Naive thymus-derived CD4-positive, alpha-beta T cell (primary cell): Measurements from ENCODE around the gene RPTOR. TPM values are rescaled to one million over a fixed set of nuclear protein-coding genes. Genes with fewer than 3 reads are reported as not detected.

ENCODE experiments used
- ATAC-seq: fragments of 150-1000 bp; cut with Tn5 transposase; 2 replicates; pipeline ENCODE4 v1.10.0; 2021; ENCODE audit warnings: mild to moderate bottlenecking, moderate library complexity
- CTCF ChIA-PET: fragments of 350-600 bp; sonication (Branson Sonifier 250); formaldehyde crosslinking; loops from one replicate; lab custom pipeline; 2021; ENCODE audit warnings: antibody characterized with exemption; lab: Charles Lee
- POLR2A ChIA-PET: fragments of 350-600 bp; sonication (Branson Sonifier 250); formaldehyde crosslinking; loops from one replicate; lab custom pipeline; 2021; ENCODE audit warnings: antibody characterized with exemption, inconsistent platforms; lab: Charles Lee
- DNase-seq, 9 donors: peaks; one replicate each; pipeline versions ENCODE4 v3.0.0 to v3.0.0-alpha.2; 2020 to 2022; ENCODE audit warnings: mixed read lengths in 1 of 9
- H3K27ac ChIP-seq: one replicate; pipeline ENCODE4 v1.7.0; 2013; ENCODE audit warnings: mild to moderate bottlenecking, low read depth, low read length, moderate library complexity
- H3K27me3 ChIP-seq, 2 donors: one replicate each; pipeline ENCODE4 v1.7.0; 2013; ENCODE audit warnings: low read length in 2 of 2, mild to moderate bottlenecking in 2 of 2, moderate library complexity in 2 of 2; ENCODE audit not compliant: control insufficient read depth in 2 of 2, insufficient read depth in 2 of 2
- H3K36me3 ChIP-seq, 3 experiments: 1 replicate in 2 of 3; 2 replicates in 1 of 3; pipeline ENCODE4 v1.7.0; 2013; ENCODE audit warnings: low read length in 3 of 3, mild to moderate bottlenecking in 3 of 3, moderate library complexity in 1 of 3; ENCODE audit not compliant: insufficient read depth in 3 of 3, control insufficient read depth in 2 of 3
- H3K4me1 ChIP-seq, 2 donors: one replicate each; pipeline ENCODE4 v1.7.0; 2013; ENCODE audit warnings: low read length in 2 of 2, mild to moderate bottlenecking in 2 of 2, moderate library complexity in 1 of 2; ENCODE audit not compliant: control insufficient read depth in 2 of 2, insufficient read depth in 2 of 2
- H3K4me3 ChIP-seq: 2 replicates; pipeline ENCODE4 v1.7.0; 2013; ENCODE audit warnings: mild to moderate bottlenecking, low read length
- H3K9me3 ChIP-seq, 3 experiments: 1 replicate in 2 of 3; 2 replicates in 1 of 3; pipeline ENCODE4 v1.7.0; 2013; ENCODE audit warnings: low read length in 3 of 3; ENCODE audit not compliant: control insufficient read depth in 2 of 3
- H3K27ac Mint-ChIP-seq, 9 donors: one replicate each; pipeline ENCODE4 v1.8.0; 2020 to 2022; ENCODE audit warnings: mixed read lengths in 9 of 9, mild to moderate bottlenecking in 8 of 9, moderate library complexity in 5 of 9, inconsistent platforms in 2 of 9
- H3K27me3 Mint-ChIP-seq, 5 donors: one replicate each; pipeline ENCODE4 v1.8.0; 2021 to 2022; ENCODE audit warnings: mixed read lengths in 5 of 5, mild to moderate bottlenecking in 1 of 5
- H3K36me3 Mint-ChIP-seq, 5 donors: one replicate each; pipeline ENCODE4 v1.8.0; 2020 to 2022; ENCODE audit warnings: mixed read lengths in 5 of 5, mild to moderate bottlenecking in 3 of 5, inconsistent platforms in 1 of 5
- H3K4me1 Mint-ChIP-seq, 7 donors: one replicate each; pipeline ENCODE4 v1.8.0; 2020 to 2022; ENCODE audit warnings: mixed read lengths in 7 of 7, mild to moderate bottlenecking in 3 of 7, inconsistent platforms in 1 of 7
- H3K4me3 Mint-ChIP-seq, 10 donors: one replicate each; pipeline ENCODE4 v1.8.0; 2020 to 2022; ENCODE audit warnings: mild to moderate bottlenecking in 10 of 10, mixed read lengths in 10 of 10, moderate library complexity in 6 of 10, inconsistent platforms in 2 of 10
- H3K9me3 Mint-ChIP-seq, 11 donors: one replicate each; pipeline ENCODE4 v1.8.0; 2020 to 2022; ENCODE audit warnings: mixed read lengths in 11 of 11, mild to moderate bottlenecking in 4 of 11, inconsistent platforms in 1 of 11, moderate library complexity in 1 of 11
- intact Hi-C, 2 donors: fragments of 100-400 bp; cut with micrococcal nuclease; formaldehyde crosslinking; loops; one replicate each; pipeline ENCODE4 v1.15.1; 2023
- polyA plus RNA-seq, 2 donors: library from polyadenylated mRNA; unstranded; fragments of 300-500 nt; fragmentation: Illumina TruSeq; gene quantifications; one replicate each; pipeline ENCODE4 v1.2.3, GENCODE V29; 2021
- total RNA-seq, 6 experiments: library from RNA in 5 of 6; stranded (reverse) in 5 of 6; gene quantifications; 1 replicate in 5 of 6; 2 replicates in 1 of 6; pipeline ENCODE4 v1.2.3 and lab custom pipeline; 2021 to 2026

Gene RPTOR
- total RNA-seq (10 to 100 TPM; 53.7 to 89.8 (median 69.5) TPM), polyA plus RNA-seq (10 to 100 TPM; 10.9 to 14.7 TPM), total RNA-seq (lab: John Stamatoyannopoulos, UW) (142 reads per million, percentile 89 among the genes with 10 or more reads in this experiment)

DNA sequence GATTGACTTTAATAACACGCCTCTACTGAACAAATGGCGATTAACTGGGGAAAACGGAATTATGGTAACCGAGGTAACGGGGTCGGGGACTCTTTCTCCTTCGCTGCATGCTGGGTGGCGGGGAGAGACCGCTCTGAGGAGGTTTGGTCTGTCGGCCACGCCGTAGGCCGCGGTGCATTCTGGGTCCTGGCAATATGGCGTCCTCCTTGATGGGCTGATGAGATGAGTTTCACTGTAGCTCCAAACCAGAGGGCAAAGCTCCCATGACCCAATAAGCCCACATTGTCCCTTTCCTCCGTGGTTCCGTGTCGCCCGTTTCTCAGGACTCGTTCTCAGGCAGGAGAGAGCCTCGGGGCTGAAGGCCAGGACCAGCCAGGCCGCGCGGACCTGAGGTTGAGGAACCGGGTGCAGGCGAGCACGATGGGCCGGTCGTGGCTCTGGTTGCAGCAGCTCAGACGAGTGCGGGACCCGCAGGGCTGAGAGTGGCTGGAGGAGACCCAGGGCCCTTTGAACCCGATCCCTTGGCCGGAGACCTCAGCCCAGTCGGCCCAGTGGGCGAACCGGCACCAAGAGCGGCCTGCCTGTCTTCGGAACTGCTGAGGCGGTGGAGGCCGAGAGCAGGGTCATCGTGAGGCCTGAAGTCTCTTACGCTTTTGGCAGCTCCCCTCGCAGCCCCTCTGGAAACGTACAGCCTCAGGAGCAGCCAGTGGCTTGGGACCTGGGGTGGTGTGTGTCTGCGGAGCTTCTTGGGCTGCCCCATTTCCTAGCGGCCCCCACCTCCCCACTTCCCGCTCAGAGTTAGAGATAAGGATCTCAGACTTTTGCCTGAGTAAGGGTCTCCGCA, at the start of gene RPTOR:
TSS of gene RPTOR (plus strand) at position 184 of the 844 bp plus-strand sequence. CDS start 792 bp downstream, outside the sequence.
- peaks cover 17 to 39% (median 32%) of the 10 kb centered on the region in 7 donors for H3K4me1 Mint-ChIP-seq
- no peaks in the 10 kb centered on the region for H3K9me3 ChIP-seq
- peaks cover 0 to 4% (median 3%) of the 10 kb centered on the region in 5 donors for H3K27me3 Mint-ChIP-seq
- peaks cover 0 to 16% (median 0%) of the 10 kb centered on the region in 3 experiments for H3K36me3 ChIP-seq
- ChIA-PET POLR2A (interaction anchor here (0.6 to 1.6 kb wide), 5 partner anchors 12 to 246 kb away, joined by 3 to 11 read pairs (median 4); no protein-coding TSS in a partner anchor), CTCF (interaction anchor here (0.6 kb wide), 1 partner anchor 657 kb away, joined by 3 read pairs; no protein-coding TSS in a partner anchor)
- H3K4me1 ChIP-seq: peaks cover 13 to 15% of the 10 kb centered on the region in 2 donors
- H3K9me3 Mint-ChIP-seq: peaks cover 0 to 3% (median 0%) of the 10 kb centered on the region in 11 donors
- intact Hi-C loops: loop anchor here (1.0 to 10.0 kb wide), 6 partner anchors 30 to 678 kb away; partner anchors contain the start of gene CEP131 (in 1 of the 2)
- peak within 1 kb of the TSS; percentile 88 to 97 (median 94) for H3K4me3 Mint-ChIP-seq
- peak within 1 kb of the TSS; percentile 97 for H3K4me3 ChIP-seq
- peaks cover 0 to 3% (median 0%) of the 10 kb centered on the region in 5 donors for H3K36me3 Mint-ChIP-seq
- DNase-seq (peak; percentile 71 to 91 (median 86)), ATAC-seq (peak; percentile 100)
- H3K27ac ChIP-seq: peak within 1 kb of the TSS; percentile 79
- no peaks in the 10 kb centered on the region for H3K27me3 ChIP-seq
- H3K27ac Mint-ChIP-seq: peak within 1 kb of the TSS; percentile 85 to 97 (median 93)

DNA sequence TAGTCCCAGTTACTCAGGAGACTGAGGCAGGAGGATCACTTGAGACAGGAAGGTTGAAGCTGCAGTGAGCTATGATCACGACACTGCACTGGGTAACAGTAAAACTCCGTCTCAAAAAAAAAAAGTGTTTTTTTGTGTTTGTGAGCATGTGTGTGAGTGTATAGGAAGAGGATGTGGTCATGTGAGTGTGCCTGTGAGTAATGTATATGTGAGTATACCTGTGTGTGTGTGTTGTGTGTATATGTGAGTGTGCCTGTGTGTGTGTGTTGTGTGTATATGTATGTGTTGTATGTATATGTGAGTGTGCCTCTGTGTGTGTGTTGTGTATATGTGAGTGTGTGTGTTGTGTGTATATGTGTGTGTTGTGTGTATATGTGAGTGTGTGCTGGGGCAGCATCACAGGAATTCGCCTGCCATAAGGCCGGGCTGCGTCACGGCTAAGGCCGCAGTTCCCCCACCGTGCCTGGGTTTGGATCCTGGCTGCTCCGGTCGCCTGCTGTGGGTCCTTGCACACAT, 46.9 kb upstream of the RPTOR start:
- no peak overlapping the region for H3K4me3 Mint-ChIP-seq
- H3K27me3 Mint-ChIP-seq: peaks cover 9 to 25% (median 16%) of the 10 kb centered on the region in 5 donors
- Histone ChIP-seq H3K9me3 (no peaks in the 10 kb centered on the region), H3K36me3 (no peaks in the 10 kb centered on the region), H3K27me3 (no peaks in the 10 kb centered on the region), H3K27ac (no peak overlapping the region), H3K4me3 (no peak overlapping the region), H3K4me1 (no peaks in the 10 kb centered on the region)
- ChIA-PET POLR2A (no interaction called here), CTCF (no interaction called here)
- no peaks in the 10 kb centered on the region for H3K36me3 Mint-ChIP-seq
- no peaks in the 10 kb centered on the region for H3K9me3 Mint-ChIP-seq
- intact Hi-C loops: no loop called here
- peaks cover 3 to 15% (median 11%) of the 10 kb centered on the region in 7 donors for H3K4me1 Mint-ChIP-seq
- peak overlapping the region in 3 of 9 donors; percentile 2 to 22 (median 3) for H3K27ac Mint-ChIP-seq
- DNase-seq: peak in 1 of 9 donors; percentile 6
- ATAC-seq: no peak

- CTCF ChIA-PET: no interaction called here
Measured at GRCh38 chr17:80498242-80498919, 46.3 kb upstream of the RPTOR start.

DNA sequence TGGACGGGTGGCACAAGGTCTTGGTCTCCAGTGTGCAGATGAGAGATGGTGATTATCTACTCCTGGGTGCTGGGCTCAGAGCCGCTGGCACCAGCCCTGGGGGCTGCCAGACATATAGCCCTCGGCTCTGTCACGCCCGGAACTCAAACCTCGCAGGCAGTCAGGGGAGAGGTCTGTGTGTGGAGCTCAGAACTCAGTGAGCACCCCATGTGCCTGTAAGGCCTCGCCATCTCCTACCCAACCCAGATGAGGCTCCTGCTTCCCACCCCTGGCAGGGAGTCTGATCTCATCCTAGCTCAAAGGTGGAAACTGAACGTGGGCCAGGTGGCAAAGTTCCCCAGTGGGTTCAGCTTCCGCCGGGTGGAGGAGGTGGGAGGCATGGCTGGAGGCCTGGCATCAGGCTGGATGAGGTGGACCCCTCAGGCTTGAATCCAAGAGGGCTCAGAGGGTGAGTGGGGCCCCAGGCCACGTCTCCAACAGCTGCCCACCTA, 45.7 kb upstream of the RPTOR start:
- Histone ChIP-seq H3K27me3 (no peaks in the 10 kb centered on the region), H3K9me3 (no peaks in the 10 kb centered on the region), H3K36me3 (no peaks in the 10 kb centered on the region), H3K4me1 (no peaks in the 10 kb centered on the region), H3K27ac (no peak overlapping the region), H3K4me3 (no peak overlapping the region)
- intact Hi-C loops: no loop called here
- no peak for DNase-seq
- H3K36me3 Mint-ChIP-seq: no peaks in the 10 kb centered on the region
- CTCF ChIA-PET: no interaction called here
- H3K27me3 Mint-ChIP-seq: peaks cover 5 to 26% (median 19%) of the 10 kb centered on the region in 5 donors
- H3K9me3 Mint-ChIP-seq: no peaks in the 10 kb centered on the region
- POLR2A ChIA-PET: no interaction called here
- H3K27ac Mint-ChIP-seq: no peak overlapping the region
- no peak overlapping the region for H3K4me3 Mint-ChIP-seq
- peaks cover 0 to 15% (median 11%) of the 10 kb centered on the region in 7 donors for H3K4me1 Mint-ChIP-seq
- ATAC-seq: no peak

More at GRCh38 chr17:80498242-80498919, 46.3 kb upstream of the RPTOR start:
- Histone ChIP-seq H3K4me1 (no peaks in the 10 kb centered on the region), H3K36me3 (no peaks in the 10 kb centered on the region), H3K27ac (no peak overlapping the region), H3K27me3 (no peaks in the 10 kb centered on the region), H3K4me3 (no peak overlapping the region), H3K9me3 (no peaks in the 10 kb centered on the region)
- H3K4me1 Mint-ChIP-seq: peaks cover 0 to 15% (median 11%) of the 10 kb centered on the region in 7 donors
- peaks cover 7 to 23% (median 13%) of the 10 kb centered on the region in 5 donors for H3K27me3 Mint-ChIP-seq
- no peak overlapping the region for H3K4me3 Mint-ChIP-seq
- DNase-seq: no peak
- no peaks in the 10 kb centered on the region for H3K9me3 Mint-ChIP-seq
- H3K27ac Mint-ChIP-seq: peak overlapping the region in 2 of 9 donors; percentile 3 to 22
- intact Hi-C loops: no loop called here
- POLR2A ChIA-PET: no interaction called here
- H3K36me3 Mint-ChIP-seq: no peaks in the 10 kb centered on the region
- ATAC-seq: no peak

DNA sequence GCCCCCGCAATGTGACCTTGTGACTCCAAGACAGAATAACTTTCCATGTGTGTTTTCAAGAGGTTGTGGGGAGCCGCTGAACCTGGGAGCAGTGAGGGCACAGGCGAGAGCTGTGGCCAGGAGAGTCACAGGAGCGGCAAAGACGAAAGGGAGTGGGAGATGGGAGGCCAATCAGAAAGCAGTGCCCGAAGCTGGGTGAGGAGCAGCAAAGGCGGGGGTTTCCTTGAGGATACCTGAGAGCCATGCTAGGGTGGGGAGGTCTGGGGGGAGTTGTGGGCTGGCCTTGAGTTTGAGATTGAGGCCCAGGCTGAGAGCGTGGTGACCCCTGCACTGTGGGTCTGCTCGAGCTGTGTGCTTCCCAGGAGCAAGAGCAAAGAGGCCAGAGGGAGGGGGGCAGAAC, 45.1 kb upstream of the RPTOR start:
- intact Hi-C loops: no loop called here
- H3K9me3 ChIP-seq: no peaks in the 10 kb centered on the region
- H3K4me1 Mint-ChIP-seq: peaks cover 0 to 15% (median 11%) of the 10 kb centered on the region in 7 donors

More for the DNA sequence above, 45.1 kb upstream of the RPTOR start:
- no peaks in the 10 kb centered on the region for H3K27me3 ChIP-seq
- H3K36me3 ChIP-seq: no peaks in the 10 kb centered on the region
- Mint-ChIP-seq H3K4me3 (no peak overlapping the region), H3K36me3 (no peaks in the 10 kb centered on the region), H3K9me3 (peaks cover 0 to 2% (median 0%) of the 10 kb centered on the region in 11 donors), H3K27ac (no peak overlapping the region), H3K27me3 (peaks cover 5 to 28% (median 20%) of the 10 kb centered on the region in 5 donors)
- H3K27ac ChIP-seq: no peak overlapping the region
- no peaks in the 10 kb centered on the region for H3K4me1 ChIP-seq
- no peak overlapping the region for H3K4me3 ChIP-seq
- POLR2A ChIA-PET: no interaction called here
- DNase-seq (no peak), ATAC-seq (no peak)
- CTCF ChIA-PET: no interaction called here
